ENCODE measurements around the gene ZSWIM8. TPM values are rescaled to one million over a fixed set of nuclear protein-coding genes. Genes with fewer than 3 reads are reported as not detected.
A peak's percentile ranks its signal among the peaks of the same experiment; 100 is the strongest.

ZSWIM8 gene
- polyA plus RNA-seq, 1 donor: 146 TPM

DNA sequence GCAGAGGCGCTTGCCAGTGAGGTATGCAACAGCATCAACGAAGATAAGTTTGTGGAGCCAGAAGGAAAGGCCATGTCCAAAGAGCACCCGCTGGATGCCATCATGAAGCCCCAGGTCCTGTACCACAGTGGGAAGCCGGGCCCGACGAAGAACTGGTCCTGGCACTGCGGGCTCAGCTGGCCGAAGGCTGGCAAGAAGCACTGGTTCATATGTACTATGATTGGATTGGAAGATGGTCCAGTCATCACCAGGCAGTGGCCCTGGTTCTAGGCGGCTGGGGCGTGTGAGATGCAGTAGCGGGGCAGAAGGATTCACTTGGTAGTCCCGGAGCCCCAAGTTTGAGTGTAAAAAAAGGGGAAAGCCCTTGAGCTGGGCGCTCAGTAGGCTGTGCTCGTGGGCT, 22.1 kb downstream of the ZSWIM8 start:
- H3K36me3 ChIP-seq (ENCODE audit: control insufficient read depth, insufficient read depth, low read length): peaks cover 59% of the 10 kb centered on the region
- WGBS (ENCODE audit: insufficient coverage, low lambda C conversion rate): no CpG with 5 or more reads among the region's 14 CpGs
- no peaks in the 10 kb centered on the region for H3K9me3 ChIP-seq (ENCODE audit: control insufficient read depth, low read depth, low read length)
- no peak overlapping the region for H3K4me3 ChIP-seq (ENCODE audit: low read length)
- no peaks in the 10 kb centered on the region for H3K27me3 ChIP-seq (ENCODE audit: control insufficient read depth, insufficient read depth, low read length)
- peaks cover 4% of the 10 kb centered on the region for H3K4me1 ChIP-seq (ENCODE audit: control insufficient read depth, insufficient read depth, low read length)
- no peak overlapping the region for H3K27ac ChIP-seq (ENCODE audit: low read length)
- DNase-seq: no peak

DNA sequence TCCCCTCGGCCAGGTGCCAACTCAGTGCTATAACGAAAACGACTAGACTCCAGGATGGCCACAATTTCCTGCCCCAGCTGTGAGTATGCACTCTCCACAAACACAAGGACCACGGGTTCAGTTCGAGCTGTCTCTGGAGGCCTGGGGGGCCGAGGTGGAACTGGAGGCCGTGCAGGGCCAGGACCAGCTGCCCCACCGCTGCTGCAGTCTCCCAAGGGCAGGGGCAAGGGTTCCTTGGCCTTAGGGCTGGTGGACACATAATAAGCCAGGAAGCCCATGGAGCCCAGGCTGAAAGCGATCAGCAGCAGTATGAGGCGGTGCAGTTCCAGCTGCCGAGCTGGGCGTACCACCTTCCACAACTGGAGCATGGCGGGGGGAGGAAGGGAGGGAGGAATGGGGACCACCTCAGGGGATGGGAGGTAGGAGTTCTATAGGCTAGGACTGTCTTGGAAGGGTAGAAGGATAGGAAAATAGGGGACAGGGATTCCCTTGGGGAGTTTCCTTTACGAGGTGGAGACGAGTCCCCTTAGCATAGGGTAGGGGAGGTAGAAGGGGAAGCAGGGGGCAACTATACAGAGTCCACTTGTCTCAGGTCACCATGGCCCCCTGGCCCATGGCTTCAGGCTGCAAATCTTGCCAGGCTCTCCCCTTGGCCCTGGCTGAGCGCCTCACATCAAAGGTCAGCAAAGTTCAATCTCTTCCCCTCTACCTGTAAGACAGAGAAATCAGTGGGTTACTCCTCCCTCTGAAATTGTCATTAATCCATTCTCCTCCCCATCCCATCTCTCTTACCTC, 22.8 kb downstream of the ZSWIM8 start:
- H3K36me3 ChIP-seq (ENCODE audit: control insufficient read depth, insufficient read depth, low read length): peaks cover 54% of the 10 kb centered on the region
- DNase-seq: no peak
- H3K9me3 ChIP-seq (ENCODE audit: control insufficient read depth, low read depth, low read length): no peaks in the 10 kb centered on the region
- no peaks in the 10 kb centered on the region for H3K27me3 ChIP-seq (ENCODE audit: control insufficient read depth, insufficient read depth, low read length)
- H3K4me1 ChIP-seq (ENCODE audit: control insufficient read depth, insufficient read depth, low read length): peaks cover 4% of the 10 kb centered on the region
- no peak overlapping the region for H3K4me3 ChIP-seq (ENCODE audit: low read length)
- WGBS (ENCODE audit: insufficient coverage, low lambda C conversion rate): no CpG with 5 or more reads among the region's 16 CpGs
- no peak overlapping the region for H3K27ac ChIP-seq (ENCODE audit: low read length)

DNA sequence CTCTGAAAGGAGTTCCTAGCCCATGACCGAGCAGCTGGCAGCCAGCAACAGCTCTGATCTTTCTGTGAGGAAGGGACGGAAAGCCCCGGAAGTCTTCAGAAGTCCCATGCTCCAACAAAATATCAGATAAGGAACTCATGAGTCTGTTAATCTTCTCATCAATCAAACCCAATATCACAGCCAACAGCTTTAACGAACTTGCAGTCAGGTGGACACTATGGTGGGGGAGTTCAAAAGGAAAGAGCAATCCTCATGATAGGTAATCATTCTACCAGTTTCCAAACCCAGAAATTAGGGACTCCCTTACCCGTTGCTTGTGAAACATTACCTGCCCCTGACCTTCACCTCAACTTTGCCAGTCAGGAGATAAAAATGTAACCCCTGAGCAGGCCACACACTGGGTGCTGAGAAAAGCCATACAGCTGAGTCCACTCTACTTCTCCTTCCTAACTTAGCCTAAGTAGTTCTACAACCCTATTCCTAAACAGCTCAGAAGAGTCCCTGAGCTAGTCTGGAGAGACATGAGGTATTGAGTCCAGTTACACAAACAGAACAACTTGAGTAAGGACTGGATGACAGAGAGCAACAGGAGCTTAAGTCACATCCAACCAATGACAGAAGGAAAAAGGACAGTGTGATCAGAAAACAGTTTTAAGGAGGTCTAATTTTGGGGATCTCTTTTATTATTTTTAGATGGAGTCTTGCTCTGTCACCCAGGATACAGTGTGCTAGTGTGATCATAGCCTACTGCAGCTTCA, 23.8 kb downstream of the ZSWIM8 start:
- H3K36me3 ChIP-seq (ENCODE audit: control insufficient read depth, insufficient read depth, low read length): peaks cover 53% of the 10 kb centered on the region
- H3K9me3 ChIP-seq (ENCODE audit: control insufficient read depth, low read depth, low read length): no peaks in the 10 kb centered on the region
- H3K27ac ChIP-seq (ENCODE audit: low read length): no peak overlapping the region
- no peak overlapping the region for H3K4me3 ChIP-seq (ENCODE audit: low read length)
- peaks cover 4% of the 10 kb centered on the region for H3K4me1 ChIP-seq (ENCODE audit: control insufficient read depth, insufficient read depth, low read length)
- no peaks in the 10 kb centered on the region for H3K27me3 ChIP-seq (ENCODE audit: control insufficient read depth, insufficient read depth, low read length)
- WGBS (ENCODE audit: insufficient coverage, low lambda C conversion rate): no CpG with 5 or more reads among the region's 5 CpGs
- DNase-seq: no peak

DNA sequence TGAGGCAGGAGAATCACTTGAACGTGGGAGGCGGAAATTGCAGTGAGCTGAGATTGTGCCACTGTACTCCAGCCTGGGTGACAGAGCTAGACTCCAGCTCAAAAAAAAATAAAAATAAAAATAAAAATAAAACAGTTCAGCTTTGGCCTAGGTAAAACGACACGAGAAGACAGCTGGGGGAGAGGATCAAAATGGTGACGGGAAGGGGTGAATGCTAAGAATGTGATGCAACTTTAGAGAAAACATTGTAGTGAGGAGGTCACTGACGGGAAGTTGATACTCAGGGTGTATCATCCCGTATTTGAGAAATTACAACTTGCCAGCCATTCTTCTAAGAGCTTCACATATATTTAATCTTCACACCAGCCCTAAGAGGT, 24.9 kb downstream of the ZSWIM8 start:
- no peaks in the 10 kb centered on the region for H3K9me3 ChIP-seq (ENCODE audit: control insufficient read depth, low read depth, low read length)
- peaks cover 4% of the 10 kb centered on the region for H3K4me1 ChIP-seq (ENCODE audit: control insufficient read depth, insufficient read depth, low read length)
- peak overlapping the region; percentile 64 for H3K4me3 ChIP-seq (ENCODE audit: low read length)
- peaks cover 57% of the 10 kb centered on the region for H3K36me3 ChIP-seq (ENCODE audit: control insufficient read depth, insufficient read depth, low read length)
- H3K27me3 ChIP-seq (ENCODE audit: control insufficient read depth, insufficient read depth, low read length): no peaks in the 10 kb centered on the region
- DNase-seq: no peak
- H3K27ac ChIP-seq (ENCODE audit: low read length): no peak overlapping the region
- 92% methylated on average over 2 of the region's 7 CpGs for WGBS (ENCODE audit: insufficient coverage, low lambda C conversion rate)

DNA sequence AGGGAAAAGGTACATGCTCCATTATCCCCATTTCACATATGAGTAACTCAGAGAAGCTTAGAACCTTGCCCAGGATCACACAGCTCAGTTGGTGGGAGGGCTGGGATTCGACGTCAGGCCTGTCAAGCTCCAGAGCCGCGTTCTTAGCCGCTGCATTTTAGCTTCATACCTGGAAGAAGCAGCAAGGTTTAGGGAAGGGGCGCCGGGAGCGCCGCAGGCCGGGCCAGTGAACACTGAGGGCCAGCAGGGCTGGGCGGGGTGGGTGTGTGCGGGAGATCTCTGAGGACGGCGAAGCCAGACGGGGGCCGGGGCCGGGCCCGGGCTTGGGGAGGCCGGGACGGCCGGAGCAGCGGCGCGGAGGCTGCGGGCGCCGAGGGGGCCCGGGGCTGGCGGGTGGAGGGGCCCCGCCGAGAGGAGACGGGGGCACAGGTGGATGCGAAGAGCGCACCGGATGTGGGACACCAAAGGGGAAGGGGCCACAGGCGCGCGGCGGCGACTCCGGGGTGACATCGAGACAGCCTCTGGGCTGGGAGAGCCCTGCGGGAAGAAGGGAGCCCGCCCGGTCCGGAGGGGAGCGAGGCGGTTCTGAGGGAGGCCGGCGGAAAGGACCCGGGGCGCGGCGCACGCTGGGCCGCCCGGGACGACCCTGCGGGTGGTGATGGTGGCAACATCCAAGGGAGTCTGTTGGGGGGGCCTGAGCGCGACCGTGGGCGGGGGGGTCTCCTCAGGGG, 25.5 kb downstream of the ZSWIM8 start:
- H3K9me3 ChIP-seq (ENCODE audit: control insufficient read depth, low read depth, low read length): no peaks in the 10 kb centered on the region
- H3K36me3 ChIP-seq (ENCODE audit: control insufficient read depth, insufficient read depth, low read length): peaks cover 57% of the 10 kb centered on the region
- no peaks in the 10 kb centered on the region for H3K27me3 ChIP-seq (ENCODE audit: control insufficient read depth, insufficient read depth, low read length)
- peak overlapping the region; percentile 27 for H3K27ac ChIP-seq (ENCODE audit: low read length)
- no CpG with 5 or more reads among the region's 63 CpGs for WGBS (ENCODE audit: insufficient coverage, low lambda C conversion rate)
- H3K4me3 ChIP-seq (ENCODE audit: low read length): peak overlapping the region; percentile 64
- peaks cover 4% of the 10 kb centered on the region for H3K4me1 ChIP-seq (ENCODE audit: control insufficient read depth, insufficient read depth, low read length)
- DNase-seq: no peak

DNA sequence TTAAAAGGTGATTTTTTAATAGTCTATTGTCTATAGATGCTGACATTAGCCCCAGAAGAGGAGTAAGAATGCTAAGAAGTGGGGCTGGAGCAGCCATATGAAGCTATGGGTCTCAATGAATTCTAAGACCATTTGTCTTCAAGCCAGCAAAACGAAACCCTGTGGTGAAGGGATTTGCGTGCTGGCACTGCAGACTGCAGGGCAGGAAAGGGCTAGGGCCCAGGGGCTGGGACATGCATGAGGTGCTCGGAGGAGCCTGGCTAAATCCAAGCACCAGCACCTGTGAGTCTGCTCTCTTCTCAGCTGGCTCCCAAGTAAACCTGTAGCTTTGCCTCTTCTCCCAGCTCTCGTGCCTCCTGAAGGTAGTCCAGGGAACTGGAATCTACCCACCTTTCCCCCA, 27.3 kb downstream of the ZSWIM8 start:
- no CpG with 5 or more reads among the region's 4 CpGs for WGBS (ENCODE audit: insufficient coverage, low lambda C conversion rate)
- Histone ChIP-seq H3K4me3 (ENCODE audit: low read length) (no peak overlapping the region), H3K36me3 (ENCODE audit: control insufficient read depth, insufficient read depth, low read length) (peaks cover 54% of the 10 kb centered on the region), H3K27me3 (ENCODE audit: control insufficient read depth, insufficient read depth, low read length) (no peaks in the 10 kb centered on the region), H3K27ac (ENCODE audit: low read length) (no peak overlapping the region), H3K9me3 (ENCODE audit: control insufficient read depth, low read depth, low read length) (no peaks in the 10 kb centered on the region), H3K4me1 (ENCODE audit: control insufficient read depth, insufficient read depth, low read length) (peaks cover 4% of the 10 kb centered on the region)
- DNase-seq: no peak

DNA sequence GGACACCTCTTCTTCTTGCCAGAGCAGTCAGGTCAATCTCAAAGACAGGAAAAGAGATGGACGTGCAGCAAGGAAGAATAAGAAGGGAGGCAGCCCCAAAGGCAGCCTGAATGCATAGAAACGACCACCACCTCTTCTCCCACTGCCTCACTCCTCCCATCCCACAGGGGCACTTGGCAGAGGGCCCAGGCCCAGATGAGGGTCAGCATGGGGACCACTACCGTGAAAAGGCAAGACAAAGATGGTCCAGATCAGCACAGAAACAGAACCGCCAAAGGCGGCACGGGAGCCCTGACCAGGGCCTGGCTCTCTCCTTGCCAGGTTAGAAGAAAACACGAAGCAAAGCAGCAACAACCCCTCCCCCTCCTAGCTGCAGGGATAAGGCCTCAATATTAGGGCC, 27.9 kb downstream of the ZSWIM8 start:
- H3K9me3 ChIP-seq (ENCODE audit: control insufficient read depth, low read depth, low read length): no peaks in the 10 kb centered on the region
- H3K36me3 ChIP-seq (ENCODE audit: control insufficient read depth, insufficient read depth, low read length): peaks cover 54% of the 10 kb centered on the region
- no peak overlapping the region for H3K4me3 ChIP-seq (ENCODE audit: low read length)
- H3K27ac ChIP-seq (ENCODE audit: low read length): no peak overlapping the region
- DNase-seq: no peak
- no peaks in the 10 kb centered on the region for H3K27me3 ChIP-seq (ENCODE audit: control insufficient read depth, insufficient read depth, low read length)
- WGBS (ENCODE audit: insufficient coverage, low lambda C conversion rate): no CpG with 5 or more reads among the region's 7 CpGs
- H3K4me1 ChIP-seq (ENCODE audit: control insufficient read depth, insufficient read depth, low read length): peaks cover 4% of the 10 kb centered on the region

DNA sequence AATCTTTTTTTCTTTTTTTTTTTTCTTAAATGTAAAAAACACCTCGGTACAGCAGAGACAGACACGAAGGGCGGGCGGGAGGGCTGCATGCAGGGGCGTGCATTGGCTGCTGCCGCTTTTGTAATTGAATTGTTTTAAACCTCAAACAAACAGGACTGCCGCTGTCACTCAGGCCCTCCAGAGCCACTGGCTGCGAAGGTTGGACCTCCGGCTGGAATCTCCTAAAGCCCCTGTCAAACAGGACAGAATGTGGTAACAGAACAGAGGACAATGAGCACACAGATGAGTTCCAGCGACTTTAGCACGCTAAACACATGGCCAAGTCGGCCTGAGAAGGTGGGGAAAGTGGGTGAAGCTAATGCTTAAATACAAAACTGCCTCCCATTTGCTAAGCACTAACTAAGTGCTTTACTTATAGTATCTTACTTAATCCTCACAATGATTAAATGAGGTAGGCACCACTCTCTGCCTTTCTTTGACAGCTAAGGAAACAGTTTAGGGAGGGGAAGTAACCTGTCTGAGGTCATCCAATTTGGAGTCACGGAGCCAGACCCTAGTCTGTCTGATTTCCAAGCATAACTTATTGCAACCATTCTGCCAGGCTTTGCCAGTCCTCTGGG, 29.0 kb downstream of the ZSWIM8 start:
- Histone ChIP-seq H3K27ac (ENCODE audit: low read length) (no peak overlapping the region), H3K27me3 (ENCODE audit: control insufficient read depth, insufficient read depth, low read length) (no peaks in the 10 kb centered on the region), H3K36me3 (ENCODE audit: control insufficient read depth, insufficient read depth, low read length) (peaks cover 57% of the 10 kb centered on the region), H3K4me3 (ENCODE audit: low read length) (no peak overlapping the region), H3K4me1 (ENCODE audit: control insufficient read depth, insufficient read depth, low read length) (peaks cover 4% of the 10 kb centered on the region), H3K9me3 (ENCODE audit: control insufficient read depth, low read depth, low read length) (no peaks in the 10 kb centered on the region)
- WGBS (ENCODE audit: insufficient coverage, low lambda C conversion rate): 59% methylated on average over 3 of the region's 13 CpGs
- no peak for DNase-seq

DNA sequence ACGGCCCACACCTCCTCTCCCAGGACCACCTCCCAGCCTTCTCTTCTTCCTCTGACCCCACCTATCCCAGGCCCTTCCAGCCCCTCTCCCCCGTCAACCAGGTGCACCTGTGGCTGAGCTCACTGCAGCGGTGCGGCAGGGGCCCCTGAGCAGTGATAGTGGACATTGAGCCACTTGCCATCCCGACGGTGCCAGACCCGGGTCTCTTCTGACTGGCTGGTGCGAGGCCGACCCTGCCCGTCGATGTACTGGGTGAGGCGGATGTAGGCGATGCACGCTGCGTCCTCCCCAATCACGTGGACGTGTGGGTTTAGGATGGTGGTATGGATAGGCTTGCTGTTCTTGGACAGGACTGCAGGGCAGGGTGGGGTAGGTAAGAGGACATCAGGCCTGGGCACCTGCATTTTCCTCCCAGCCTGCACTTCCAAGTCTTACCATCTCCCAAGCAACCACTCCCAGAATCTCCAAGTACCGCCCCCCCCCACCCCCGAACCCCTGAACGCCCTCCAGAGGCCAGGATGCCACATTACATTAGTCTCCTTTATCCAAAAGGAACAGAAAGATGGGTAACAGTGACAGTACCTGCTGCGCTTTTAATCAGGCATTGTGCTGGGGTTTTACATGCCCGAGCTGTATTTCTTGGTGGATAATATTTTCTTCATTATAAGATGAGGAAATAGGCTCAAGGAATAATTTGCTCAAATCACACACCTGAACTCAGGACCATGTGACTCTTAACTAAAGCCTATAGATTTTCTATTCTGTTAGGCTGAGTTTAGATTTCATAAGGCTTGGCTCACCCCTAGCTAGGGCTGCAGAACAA, 29.7 kb downstream of the ZSWIM8 start:
- H3K9me3 ChIP-seq (ENCODE audit: control insufficient read depth, low read depth, low read length): no peaks in the 10 kb centered on the region
- DNase-seq: no peak
- H3K27ac ChIP-seq (ENCODE audit: low read length): no peak overlapping the region
- no peaks in the 10 kb centered on the region for H3K27me3 ChIP-seq (ENCODE audit: control insufficient read depth, insufficient read depth, low read length)
- peaks cover 64% of the 10 kb centered on the region for H3K36me3 ChIP-seq (ENCODE audit: control insufficient read depth, insufficient read depth, low read length)
- peaks cover 4% of the 10 kb centered on the region for H3K4me1 ChIP-seq (ENCODE audit: control insufficient read depth, insufficient read depth, low read length)
- no peak overlapping the region for H3K4me3 ChIP-seq (ENCODE audit: low read length)
- no CpG with 5 or more reads among the region's 22 CpGs for WGBS (ENCODE audit: insufficient coverage, low lambda C conversion rate)

DNA sequence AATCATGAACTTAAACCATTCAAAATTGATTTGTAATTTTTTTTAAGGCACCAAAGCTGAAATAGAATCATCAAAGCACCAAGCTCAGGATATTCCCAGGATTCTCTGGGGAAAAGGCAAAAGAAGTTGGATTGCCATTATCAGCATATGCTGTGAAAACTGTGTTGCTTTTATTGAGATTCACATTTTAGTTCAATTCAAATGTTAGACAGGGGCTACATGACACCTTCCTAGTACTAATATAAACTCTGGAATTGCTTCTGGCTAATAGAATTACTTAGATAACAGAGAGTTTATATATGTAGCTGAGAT, 30.3 kb downstream of the ZSWIM8 start:
- H3K4me1 ChIP-seq (ENCODE audit: control insufficient read depth, insufficient read depth, low read length): no peaks in the 10 kb centered on the region
- peaks cover 65% of the 10 kb centered on the region for H3K36me3 ChIP-seq (ENCODE audit: control insufficient read depth, insufficient read depth, low read length)
- H3K9me3 ChIP-seq (ENCODE audit: control insufficient read depth, low read depth, low read length): no peaks in the 10 kb centered on the region
- no peak overlapping the region for H3K4me3 ChIP-seq (ENCODE audit: low read length)
- no peaks in the 10 kb centered on the region for H3K27me3 ChIP-seq (ENCODE audit: control insufficient read depth, insufficient read depth, low read length)
- no peak overlapping the region for H3K27ac ChIP-seq (ENCODE audit: low read length)
- no peak for DNase-seq
